ENCODE data around the gene EDC4. TPM values are rescaled to one million over a fixed set of nuclear protein-coding genes. Genes with fewer than 3 reads are reported as not detected.
"Not testable (repeated sequence)": the region's sequence is repeated elsewhere in the genome, so short reads cannot be mapped to it uniquely, and the experiment has no call there.

Gene EDC4
- total RNA-seq, 1 donor from 2014 or later, result 35.4 TPM

DNA sequence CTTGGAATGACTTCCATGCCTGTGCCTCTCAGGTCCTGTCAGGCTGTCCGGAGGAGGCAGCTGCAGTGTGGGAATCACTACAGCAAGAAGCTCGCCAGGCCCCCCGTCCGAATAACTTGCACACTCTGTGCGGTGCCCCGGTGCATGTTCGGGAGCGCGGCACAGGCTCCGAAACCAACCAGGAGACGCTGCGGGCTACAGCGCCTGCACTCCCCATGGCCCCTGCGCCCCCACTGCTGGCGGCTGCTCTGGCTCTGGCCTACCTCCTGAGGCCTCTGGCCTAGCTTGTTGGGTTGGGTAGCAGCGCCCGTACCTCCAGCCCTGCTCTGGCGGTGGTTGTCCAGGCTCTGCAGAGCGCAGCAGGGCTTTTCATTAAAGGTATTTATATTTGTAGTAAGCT is 13.1 kb downstream of the EDC4 start:
- no peak for ATAC-seq
- intact Hi-C loops (cut with DNase I), result loop anchor here (2.0 kb wide), 1 partner anchor 43 kb away; no protein-coding TSS in a partner anchor
- DNase-seq (ENCODE audit: missing footprints), result no peak

DNA sequence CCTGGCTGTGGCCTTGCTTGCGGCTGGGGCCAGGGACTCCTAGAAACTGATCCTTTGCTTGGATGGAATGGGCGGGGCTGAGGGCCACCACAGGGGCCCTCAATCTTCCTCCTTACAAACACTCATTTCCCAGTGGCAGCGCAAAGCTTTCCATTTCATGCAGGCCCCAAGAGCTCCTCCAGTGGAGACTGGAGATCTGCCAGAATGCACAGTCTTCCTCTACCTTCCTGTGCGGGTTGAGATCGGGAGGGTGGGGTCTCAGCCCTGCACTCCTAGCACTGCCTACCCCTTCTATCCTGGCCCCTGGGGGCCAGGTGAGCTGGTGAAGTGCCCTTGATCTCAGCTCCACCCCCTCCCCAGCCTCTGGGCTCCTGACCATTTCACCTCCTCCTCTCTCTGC is 13.5 kb downstream of the EDC4 start:
- DNase-seq (ENCODE audit: missing footprints) (no peak), ATAC-seq (no peak)
- intact Hi-C loops (cut with DNase I), result no loop called here

GRCh38 chr16:67888331-67888730 is 15.5 kb downstream of the EDC4 start:
- ATAC-seq, result no peak
- intact Hi-C loops (cut with DNase I), result no loop called here
- DNase-seq (ENCODE audit: missing footprints), result no peak

GRCh38 chr16:67892375-67892774 is 19.5 kb downstream of the EDC4 start:
- ATAC-seq, result no peak
- DNase-seq (ENCODE audit: missing footprints), result no peak
- intact Hi-C loops (cut with DNase I), result loop anchor here (2.0 kb wide), 1 partner anchor 130 kb away; the partner anchor contains the start of genes DDX28 and DUS2

- peak; percentile 98 for DNase-seq (ENCODE audit: missing footprints)
- peak; percentile 98 for ATAC-seq
- intact Hi-C loops (cut with DNase I), result loop anchor here (2.0 kb wide), 1 partner anchor 130 kb away; the partner anchor contains the start of genes DDX28 and DUS2
These were observed 20.3 kb downstream of the EDC4 start, which contains the start of gene PSKH1 for GRCh38 chr16:67892899-67893742. PSKH1 (plus strand) TSS chr16:67893254; CDS start chr16:67908750, 15,496 bp downstream.

- peak; percentile 33 for ATAC-seq
- intact Hi-C loops (cut with DNase I), result loop anchor here (2.0 kb wide), 1 partner anchor 129 kb away; the partner anchor contains the start of genes DDX28 and DUS2
These were observed 21.0 kb downstream of the EDC4 start for GRCh38 chr16:67893743-67894399.

GRCh38 chr16:67897231-67897630 is 24.4 kb downstream of the EDC4 start:
- no peak for ATAC-seq
- intact Hi-C loops (cut with DNase I), result no loop called here
- DNase-seq (ENCODE audit: missing footprints), result no peak

More at GRCh38 chr16:67893743-67894399, 21.0 kb downstream of the EDC4 start:
- DNase-seq (ENCODE audit: missing footprints), result no peak

DNA sequence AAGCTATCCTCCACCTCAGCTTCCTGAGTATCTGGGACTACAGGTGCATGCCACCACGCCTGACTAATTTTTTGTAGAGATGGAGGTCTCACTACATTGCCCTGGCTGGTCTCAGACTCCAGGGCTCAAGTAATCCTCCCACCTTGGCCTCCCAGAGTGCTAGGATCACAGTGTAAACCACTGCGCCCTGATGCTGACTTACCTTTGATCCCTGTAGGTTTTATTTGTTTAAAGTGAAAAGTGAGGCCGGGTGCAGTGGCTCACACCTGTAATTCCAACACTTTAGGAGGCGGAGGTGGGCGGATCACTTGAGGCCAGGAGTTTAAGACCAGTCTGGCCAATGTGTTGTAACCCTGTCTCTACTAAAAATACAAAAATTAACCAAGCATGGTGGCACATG is 28.9 kb downstream of the EDC4 start:
- intact Hi-C loops (cut with DNase I), result no loop called here
- ATAC-seq (no peak), DNase-seq (ENCODE audit: missing footprints) (no peak)

DNA sequence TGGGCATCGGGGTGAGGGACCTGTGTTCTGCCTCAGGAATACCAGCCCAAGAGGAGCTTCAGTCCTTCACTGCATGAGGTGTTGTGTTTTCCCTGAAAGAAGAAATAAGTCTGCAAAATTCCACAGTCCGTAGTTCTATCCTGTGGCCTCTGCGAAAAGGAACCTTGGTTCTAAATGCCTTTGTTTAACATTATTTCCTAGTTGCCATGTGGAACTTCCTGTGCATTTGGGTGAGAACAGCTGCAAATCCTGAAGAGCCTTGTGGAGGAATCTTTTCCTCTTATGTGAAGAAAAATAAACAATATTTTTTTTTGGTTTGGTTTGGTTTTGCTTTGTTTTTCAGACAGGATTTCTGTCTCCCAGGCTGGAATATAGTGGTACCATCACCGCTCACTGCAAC is 30.0 kb downstream of the EDC4 start:
- ATAC-seq (no peak), DNase-seq (ENCODE audit: missing footprints) (no peak)
- intact Hi-C loops (cut with DNase I), result no loop called here

GRCh38 chr16:67907397-67908180 is 34.7 kb downstream of the EDC4 start:
- ATAC-seq (no peak), DNase-seq (ENCODE audit: missing footprints) (no peak)
- intact Hi-C loops (cut with DNase I), result no loop called here

- no peak for DNase-seq (ENCODE audit: missing footprints)
- ATAC-seq, result no peak
- intact Hi-C loops (cut with DNase I), result no loop called here
These were observed 36.3 kb downstream of the EDC4 start for GRCh38 chr16:67909056-67909742.

DNA sequence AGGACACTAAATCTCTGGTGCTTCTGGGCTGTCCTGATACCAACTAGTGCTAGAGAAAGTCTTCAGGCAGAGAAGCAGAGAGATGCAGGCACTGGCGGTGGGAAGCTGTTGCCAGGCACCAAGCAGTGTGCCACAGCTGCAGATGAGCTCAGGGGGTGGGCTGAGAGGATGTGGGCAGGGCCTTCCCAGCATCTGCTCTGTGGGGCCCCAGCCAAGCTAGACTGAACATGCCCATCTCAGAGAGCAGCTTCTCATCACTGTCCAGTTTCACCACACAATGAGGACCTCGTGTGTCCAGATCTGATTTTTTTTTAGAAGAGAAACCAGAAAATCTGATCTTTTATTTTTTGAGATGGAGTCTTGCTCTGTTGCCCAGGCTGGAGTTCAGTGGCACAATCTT is 37.3 kb downstream of the EDC4 start:
- ATAC-seq (no peak), DNase-seq (ENCODE audit: missing footprints) (no peak)
- intact Hi-C loops (cut with DNase I), result no loop called here

- ATAC-seq, result no peak
- DNase-seq (ENCODE audit: missing footprints), result no peak
- intact Hi-C loops (cut with DNase I), result no loop called here
These were observed 42.1 kb downstream of the EDC4 start for GRCh38 chr16:67914758-67915495.

DNA sequence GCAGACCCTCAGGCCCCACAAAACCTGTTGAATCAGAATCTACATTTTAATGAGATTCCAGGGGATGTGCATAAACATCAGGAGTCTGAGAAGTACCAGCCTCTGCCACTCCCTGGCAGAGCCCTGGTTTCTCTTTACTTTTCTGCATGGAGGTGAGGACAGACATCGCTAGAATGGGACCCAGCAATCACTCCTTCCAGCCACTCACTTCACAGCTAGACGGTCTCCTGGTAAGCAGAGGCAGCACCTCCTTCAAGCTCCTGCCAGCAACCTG is 42.6 kb downstream of the EDC4 start:
- ATAC-seq; intact Hi-C loops (cut with DNase I); DNase-seq (ENCODE audit: missing footprints): not testable (repeated sequence)

DNA sequence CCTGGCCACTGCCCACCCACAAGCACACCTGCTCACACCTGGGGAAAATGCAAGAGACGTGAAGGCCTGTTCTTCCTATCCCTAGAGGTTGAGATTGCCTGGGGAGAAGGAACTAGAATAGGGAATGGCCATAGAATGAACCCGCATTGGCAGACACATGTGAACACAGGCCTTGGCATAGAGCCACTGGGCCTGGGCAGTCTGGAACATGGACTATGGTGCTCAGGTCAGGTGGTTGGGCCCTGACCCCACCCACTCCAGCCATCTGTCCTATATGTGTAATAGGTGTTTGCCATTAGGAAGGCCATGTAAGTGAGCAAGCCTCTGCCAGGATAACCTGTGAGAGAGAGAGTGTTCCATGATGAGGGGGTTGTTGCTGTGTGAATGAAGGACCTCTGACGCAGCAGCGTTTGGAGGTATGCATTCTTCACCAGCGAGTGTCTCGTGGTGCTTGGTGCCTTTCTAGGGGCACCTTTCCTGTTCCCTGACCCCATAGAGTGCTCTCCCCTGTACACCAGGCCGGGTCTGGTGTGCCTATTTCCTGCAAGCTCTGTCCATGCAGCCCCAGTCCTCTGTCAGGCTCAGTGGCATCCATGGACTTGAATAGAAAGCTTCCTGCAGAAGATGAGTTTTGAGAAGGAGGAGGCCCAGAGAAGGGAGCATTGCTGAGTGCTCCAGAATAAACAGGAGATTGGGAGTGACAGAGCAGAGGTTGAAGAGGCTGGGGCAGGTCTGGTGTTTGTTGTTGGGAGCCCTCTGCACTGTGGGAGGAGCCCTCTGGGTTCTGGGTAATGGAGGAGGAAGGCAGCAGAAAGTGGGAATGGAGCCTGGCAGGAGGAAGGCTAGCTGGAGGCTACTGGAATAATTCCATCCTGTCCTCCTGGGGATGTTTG is 43.2 kb downstream of the EDC4 start:
- ATAC-seq (no peak), DNase-seq (ENCODE audit: missing footprints) (no peak)
- intact Hi-C loops (cut with DNase I), result no loop called here

DNA sequence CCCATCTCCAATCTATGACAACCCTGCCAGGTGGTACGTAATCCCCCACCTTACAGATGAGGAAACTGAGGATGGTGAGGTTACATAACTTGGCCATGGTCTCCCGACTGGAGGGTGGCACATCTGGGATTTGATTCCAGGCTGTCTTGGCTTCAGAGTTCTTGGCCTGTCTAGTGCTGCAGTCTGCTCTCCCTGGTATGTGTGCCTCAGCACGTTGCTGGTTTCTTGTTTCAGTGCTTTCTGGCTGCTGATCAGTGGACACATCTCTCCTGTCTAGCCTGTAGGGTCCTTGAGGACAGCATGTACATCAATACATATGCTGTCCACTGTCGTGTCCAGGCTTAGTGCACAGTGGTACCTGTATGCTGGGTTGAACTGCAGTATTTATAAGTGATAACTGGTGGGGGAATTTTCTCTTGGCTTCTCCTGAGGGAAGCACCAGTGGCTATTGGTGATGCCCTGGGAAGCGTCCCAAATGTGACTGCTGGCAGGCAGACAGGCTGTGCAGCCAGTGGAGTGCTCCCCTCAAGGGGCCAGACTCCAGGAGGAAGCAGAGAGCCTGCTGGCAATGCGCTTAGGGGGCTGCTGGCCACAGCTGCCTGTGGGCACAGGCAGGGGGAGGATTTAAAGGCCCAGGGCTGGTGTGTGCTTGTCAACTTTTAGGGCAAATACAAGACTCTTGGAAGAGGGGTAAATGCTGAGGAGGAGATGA is 44.4 kb downstream of the EDC4 start:
- peak; percentile 80 for ATAC-seq
- intact Hi-C loops (cut with DNase I), result no loop called here
- DNase-seq (ENCODE audit: missing footprints), result peak; percentile 67

DNA sequence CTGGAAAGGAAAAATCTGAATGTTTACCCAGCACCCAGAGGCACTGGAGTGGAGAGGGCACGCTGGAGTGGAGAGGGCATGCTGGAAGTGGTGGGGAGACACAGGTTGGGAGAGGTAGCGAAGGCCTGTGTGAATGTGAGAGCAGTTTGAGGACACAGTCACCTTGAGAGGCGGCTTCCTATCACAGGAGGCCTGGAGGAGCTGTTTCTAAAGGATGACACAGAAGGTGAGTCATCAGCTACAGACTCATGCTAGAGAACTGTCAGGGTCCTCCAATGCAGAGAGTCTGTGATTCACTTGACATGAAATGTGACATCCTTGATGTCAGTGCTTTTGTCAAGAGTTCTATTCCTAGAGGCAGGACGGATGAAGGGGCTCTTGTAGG is 45.0 kb downstream of the EDC4 start:
- DNase-seq (ENCODE audit: missing footprints) (no peak), ATAC-seq (peak; percentile 3)
- intact Hi-C loops (cut with DNase I), result no loop called here

All from Right ventricle myocardium inferior (tissue), 1 donor.